Ovary (tissue), 3 donors: ENCODE results near the gene RBM5.

Experiments used
- CTCF ChIP-seq, 3 donors: fragments of 450-650 bp in 2 of 3; fragments of 200-600 bp in 1 of 3; IDR thresholded peaks; one replicate each; pipeline versions ENCODE4 v1.5.1 to v1.8.0; 2016 to 2022; ENCODE audit warnings: antibody characterized with exemption in 3 of 3, mild to moderate bottlenecking in 1 of 3
- POLR2A ChIP-seq: fragments of 450-650 bp; IDR thresholded peaks from one replicate; pipeline ENCODE4 v1.6.1; 2017; ENCODE audit warnings: antibody characterized with exemption, mild to moderate bottlenecking, moderate library complexity
- donor health status: DM: no; HTN: no; CAD: no.

- TF ChIP-seq CTCF (IDR thresholded peaks at IDR 0.05) (no peak), POLR2A (no peak)
Observed at GRCh38 chr3:50158530-50159146, 69.9 kb downstream of the RBM5 start.
